ES-I3 (cell line): ENCODE data around the gene GRAMD4.

Experiments used
- H3K36me3 ChIP-seq: 2 replicates; pipeline ENCODE4 v1.6.1; 2013; ENCODE audit warnings: mild to moderate bottlenecking, low read length, control low read depth, moderate library complexity; ENCODE audit not compliant: insufficient read depth
- H3K4me1 ChIP-seq: 2 replicates; pipeline ENCODE4 v1.6.1; 2013; ENCODE audit warnings: mild to moderate bottlenecking, control low read depth, low read length; ENCODE audit not compliant: insufficient read depth
- H3K9ac ChIP-seq: 2 replicates; pipeline ENCODE4 v1.6.1; 2013; ENCODE audit warnings: low read depth, mild to moderate bottlenecking, low read length, moderate library complexity
- H3K9me3 ChIP-seq: 2 replicates; pipeline ENCODE4 v1.6.1; 2013; ENCODE audit warnings: mild to moderate bottlenecking, low read length, moderate library complexity; ENCODE audit not compliant: control insufficient read depth, insufficient read depth

GRAMD4 gene

DNA sequence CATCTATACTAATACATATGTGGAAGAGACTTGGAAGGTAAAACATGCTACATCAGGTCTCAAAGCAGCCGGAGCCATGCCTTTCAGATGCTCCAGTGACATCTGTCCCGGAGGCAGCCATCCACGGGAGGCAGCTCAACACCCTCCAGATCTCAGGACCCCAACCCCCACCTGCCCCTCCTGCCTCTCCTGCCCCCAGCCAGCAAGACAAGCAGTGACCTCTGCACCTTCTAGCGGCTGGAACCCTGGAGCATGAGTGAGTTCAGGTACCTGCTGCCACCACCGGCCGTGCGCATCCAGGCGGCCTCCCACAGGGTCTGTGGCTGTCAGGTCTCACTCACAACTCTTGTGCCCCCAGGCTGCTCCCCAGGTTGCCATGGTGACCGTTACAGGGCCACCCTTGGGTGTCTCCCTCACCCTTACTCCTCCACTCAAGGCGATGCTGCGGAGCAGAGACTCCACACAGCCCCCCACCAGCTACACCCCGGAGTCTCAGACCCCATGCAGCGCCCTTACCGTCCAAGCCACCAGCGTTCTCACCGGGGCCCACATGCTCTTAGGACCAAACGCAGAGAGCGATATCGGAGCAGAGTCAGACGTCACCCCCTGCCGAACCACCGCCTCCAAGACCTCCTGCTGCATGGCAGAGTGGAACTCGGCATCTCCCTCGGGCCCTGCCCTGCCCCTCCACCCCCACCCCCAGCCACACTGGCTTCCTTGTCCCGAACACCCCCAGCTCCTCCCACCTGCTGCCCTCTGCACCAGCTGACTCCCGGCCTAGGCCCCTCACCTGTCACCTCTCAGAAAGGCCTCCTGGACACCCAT lies 83.2 kb downstream of the GRAMD4 start:
- Histone ChIP-seq H3K4me1 (no peaks in the 10 kb centered on the region), H3K36me3 (no peaks in the 10 kb centered on the region), H3K9ac (no peak overlapping the region), H3K9me3 (no peaks in the 10 kb centered on the region)

GRCh38 chr22:46703996-46704370 lies 83.8 kb downstream of the GRAMD4 start:
- H3K36me3 ChIP-seq, result 0 out of 2 replicates have a peak, but pooled peaks cover 3% of the 10 kb centered on the region
- no peak overlapping the region for H3K9ac ChIP-seq
- H3K4me1 ChIP-seq, result no peaks in the 10 kb centered on the region
- no peaks in the 10 kb centered on the region for H3K9me3 ChIP-seq

DNA sequence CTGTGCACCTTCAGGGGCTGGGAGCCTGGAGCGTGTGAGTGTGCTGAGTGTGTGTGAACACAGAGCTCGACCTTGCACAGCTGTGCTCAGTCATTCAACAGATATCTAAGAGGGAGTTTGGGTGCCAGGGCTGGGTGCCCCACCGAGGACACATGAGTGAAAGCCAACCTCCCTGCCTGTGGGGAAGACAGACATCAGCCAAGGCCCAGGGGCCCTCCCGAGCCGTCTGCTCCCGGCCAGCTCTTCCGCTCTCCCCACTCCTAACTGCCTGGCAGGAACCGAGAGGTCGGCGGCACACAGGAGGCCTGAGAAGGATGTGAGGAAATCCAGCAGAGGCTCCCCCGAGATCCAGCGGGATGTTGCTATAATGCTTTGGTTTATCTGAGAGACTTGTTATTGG lies 85.9 kb downstream of the GRAMD4 start:
- peaks cover 6% of the 10 kb centered on the region; the same call in 1 of the 2 replicates for H3K36me3 ChIP-seq
- H3K4me1 ChIP-seq, result 0 out of 2 replicates have a peak, but pooled peaks cover 4% of the 10 kb centered on the region
- no peak overlapping the region for H3K9ac ChIP-seq
- no peaks in the 10 kb centered on the region for H3K9me3 ChIP-seq

DNA sequence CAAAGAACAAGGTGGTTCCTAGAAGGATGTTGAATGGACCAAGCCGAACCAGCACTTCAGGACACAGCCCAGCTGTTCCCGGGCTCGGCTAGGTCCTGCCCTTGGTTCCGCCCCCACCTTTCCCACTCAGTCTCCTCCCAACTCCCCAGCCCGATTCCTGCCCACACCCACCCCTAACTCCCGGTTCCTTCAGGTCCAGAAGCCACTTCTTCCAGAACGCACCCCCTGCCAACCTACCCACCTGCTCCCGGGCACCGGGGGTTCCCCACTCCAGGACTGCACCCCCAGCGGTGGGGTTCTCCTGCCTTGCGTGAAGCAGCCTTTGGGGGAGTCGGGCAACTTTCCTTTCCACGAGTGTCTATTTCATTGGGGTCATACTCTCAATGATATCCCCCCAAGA lies 87.1 kb downstream of the GRAMD4 start:
- peaks cover 9% of the 10 kb centered on the region for H3K36me3 ChIP-seq
- H3K9me3 ChIP-seq, result no peaks in the 10 kb centered on the region
- H3K9ac ChIP-seq, result no peak overlapping the region
- H3K4me1 ChIP-seq, result 0 out of 2 replicates have a peak, but pooled peaks cover 4% of the 10 kb centered on the region

- H3K36me3 ChIP-seq, result peaks cover 9% of the 10 kb centered on the region
- no peaks in the 10 kb centered on the region for H3K9me3 ChIP-seq
- H3K9ac ChIP-seq, result no peak overlapping the region
- 0 out of 2 replicates have a peak, but pooled peaks cover 4% of the 10 kb centered on the region for H3K4me1 ChIP-seq
Measured at GRCh38 chr22:46707827-46708570, 87.8 kb downstream of the GRAMD4 start.

GRCh38 chr22:46708766-46709330 lies 88.7 kb downstream of the GRAMD4 start:
- H3K4me1 ChIP-seq, result 0 out of 2 replicates have a peak, but pooled peaks cover 4% of the 10 kb centered on the region
- no peak overlapping the region for H3K9ac ChIP-seq
- no peaks in the 10 kb centered on the region for H3K9me3 ChIP-seq
- H3K36me3 ChIP-seq, result peaks cover 9% of the 10 kb centered on the region

GRCh38 chr22:46710806-46711205 lies 90.6 kb downstream of the GRAMD4 start:
- Histone ChIP-seq H3K4me1 (0 out of 2 replicates have a peak, but pooled peaks cover 4% of the 10 kb centered on the region), H3K9ac (no peak overlapping the region), H3K9me3 (no peaks in the 10 kb centered on the region), H3K36me3 (peaks cover 12% of the 10 kb centered on the region)

GRCh38 chr22:46712288-46712687 lies 92.1 kb downstream of the GRAMD4 start:
- H3K9me3 ChIP-seq, result no peaks in the 10 kb centered on the region
- H3K4me1 ChIP-seq, result 0 out of 2 replicates have a peak, but pooled peaks cover 4% of the 10 kb centered on the region
- H3K9ac ChIP-seq, result no peak overlapping the region
- H3K36me3 ChIP-seq, result peaks cover 12% of the 10 kb centered on the region

DNA sequence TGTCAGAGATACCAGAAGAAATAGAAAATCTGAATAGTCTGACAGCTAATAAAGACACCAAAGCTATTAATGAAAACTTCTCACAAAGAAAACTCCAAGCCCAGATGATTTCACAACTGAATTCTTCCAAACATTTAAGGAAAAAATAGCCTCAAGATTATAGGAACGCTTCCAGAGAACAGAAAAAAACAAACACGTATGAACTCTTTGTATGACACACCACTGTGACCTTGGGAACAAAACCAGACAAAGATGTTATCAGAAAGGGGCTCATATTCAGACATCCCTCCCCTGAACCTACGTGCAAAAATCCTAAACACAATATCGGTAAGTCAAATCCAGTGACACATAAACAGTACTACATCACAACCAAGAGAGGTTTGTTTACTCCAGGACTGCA lies 94.4 kb downstream of the GRAMD4 start:
- H3K9ac ChIP-seq, result no peak overlapping the region
- no peaks in the 10 kb centered on the region for H3K9me3 ChIP-seq
- peaks cover 13% of the 10 kb centered on the region for H3K36me3 ChIP-seq
- H3K4me1 ChIP-seq, result 0 out of 2 replicates have a peak, but pooled peaks cover 4% of the 10 kb centered on the region

GRCh38 chr22:46719921-46720320 lies 99.7 kb downstream of the GRAMD4 start:
- H3K4me1 ChIP-seq, result no peaks in the 10 kb centered on the region
- H3K36me3 ChIP-seq, result peaks cover 16% of the 10 kb centered on the region
- no peaks in the 10 kb centered on the region for H3K9me3 ChIP-seq
- no peak overlapping the region for H3K9ac ChIP-seq

GRCh38 chr22:46721501-46722085 lies 101.4 kb downstream of the GRAMD4 start:
- no peaks in the 10 kb centered on the region for H3K9me3 ChIP-seq
- H3K4me1 ChIP-seq, result no peaks in the 10 kb centered on the region
- H3K9ac ChIP-seq, result no peak overlapping the region
- peaks cover 13% of the 10 kb centered on the region for H3K36me3 ChIP-seq

DNA sequence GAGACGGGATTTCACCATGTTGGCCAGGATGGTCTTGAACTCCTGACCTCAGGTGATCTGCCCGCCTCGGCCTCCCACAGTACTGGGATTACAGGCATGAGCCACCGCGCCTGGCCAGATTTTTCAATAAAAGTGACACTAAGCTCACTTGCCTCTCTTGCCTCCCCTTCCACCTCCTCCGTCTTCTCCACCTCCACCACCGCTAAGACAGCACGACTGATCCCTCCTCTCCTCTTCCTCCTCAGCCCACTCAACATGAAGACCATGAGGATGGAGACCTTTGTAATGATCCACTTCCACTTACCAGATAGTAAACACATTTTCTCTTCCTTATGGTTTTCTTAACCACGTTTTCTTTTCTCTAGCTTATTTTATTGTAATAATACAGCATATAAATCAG lies 103.7 kb downstream of the GRAMD4 start:
- no peaks in the 10 kb centered on the region for H3K4me1 ChIP-seq
- no peak overlapping the region for H3K9ac ChIP-seq
- no peaks in the 10 kb centered on the region for H3K9me3 ChIP-seq
- peaks cover 10% of the 10 kb centered on the region; the same call in 1 of the 2 replicates for H3K36me3 ChIP-seq

GRCh38 chr22:46725096-46725495 lies 104.9 kb downstream of the GRAMD4 start:
- Histone ChIP-seq H3K4me1 (no peaks in the 10 kb centered on the region), H3K9ac (no peak overlapping the region), H3K36me3 (0 out of 2 replicates have a peak, but pooled peaks cover under 1% of the 10 kb centered on the region), H3K9me3 (no peaks in the 10 kb centered on the region)
